K562 (cell line): ENCODE results near the gene MFAP3L. TPM values are rescaled to one million over a fixed set of nuclear protein-coding genes. Genes with fewer than 3 reads are reported as not detected.

ENCODE experiments used
- ATAC-seq: fragments of 200-7000 bp; cut with Tn5 transposase; 3 replicates; pipeline ENCODE4 v1.9.1; 2020; ENCODE audit warnings: moderate library complexity
- BruUV-seq: library from RNA; stranded (reverse); fragments of 400-500 nt; replicated peaks from 2 replicates; lab custom pipeline; 2021; lab: Mats Ljungman, UMichigan
- CTCF ChIA-PET: fragments of 300-600 bp; formaldehyde crosslinking; extraction: SDS; loops from one replicate; lab custom pipeline; 2021; ENCODE audit warnings: low intra/inter-chr PET ratio; lab: Yijun Ruan, JAX
- POLR2A ChIA-PET: fragments of 300-600, 350-650 bp; sonication (Branson Sonifier 250); formaldehyde crosslinking; extraction: SDS; loops from one replicate; lab custom pipeline; 2021; ENCODE audit warnings: antibody characterized with exemption, inconsistent platforms; lab: Yijun Ruan, JAX
- DNase-seq, 4 experiments: peaks; one replicate each; pipeline versions ENCODE4 v3.0.0 to v3.0.0-alpha.2; 2011 to 2018; ENCODE audit warnings: low spot score in 3 of 4, mixed read lengths in 3 of 4; ENCODE audit errors: extremely low read depth in 1 of 4
- FAIRE-seq: peaks from 2 replicates; lab custom pipeline; 2011; peaks lifted over from hg19 to GRCh38; lab: Jason Lieb, UNC
- H2AFZ ChIP-seq: 2 replicates; pipeline ENCODE4 v1.6.0; 2011; ENCODE audit warnings: low read depth, low read length, control low read depth, inconsistent platforms
- H3K27ac ChIP-seq: fragments of 200-600 bp; 3 replicates; pipeline ENCODE4 v1.8.0; 2011; ENCODE audit warnings: low read depth, mild to moderate bottlenecking, control low read depth, inconsistent platforms, low read length, moderate library complexity, mixed read lengths; ENCODE audit errors: extremely low read depth
- H3K27me3 ChIP-seq, 2 experiments: fragments of 300-600 bp in 1 of 2; 2 replicates in 1 of 2; 3 replicates in 1 of 2; pipeline versions ENCODE4 v1.6.0 to v1.8.0; 2011; ENCODE audit warnings: inconsistent platforms in 2 of 2, low read length in 2 of 2, mild to moderate bottlenecking in 1 of 2, mixed read lengths in 1 of 2, moderate library complexity in 1 of 2; ENCODE audit not compliant: control insufficient read depth in 2 of 2, insufficient read depth in 2 of 2
- H3K36me3 ChIP-seq: fragments of 300-600 bp; 3 replicates; pipeline ENCODE4 v1.8.0; 2011; ENCODE audit warnings: mild to moderate bottlenecking, low read length, inconsistent platforms; ENCODE audit not compliant: control insufficient read depth, insufficient read depth
- H3K4me1 ChIP-seq, 2 experiments: fragments of 200-600 bp in 1 of 2; replicated peaks in 1 of 2; 2 replicates in 1 of 2; 3 replicates in 1 of 2; pipeline versions ENCODE4 v1.5.1 to v1.8.0; 2011; ENCODE audit warnings: inconsistent platforms in 2 of 2, low read length in 2 of 2, mild to moderate bottlenecking in 1 of 2, mixed read lengths in 1 of 2, moderate library complexity in 1 of 2; ENCODE audit not compliant: control insufficient read depth in 2 of 2, insufficient read depth in 2 of 2
- H3K4me2 ChIP-seq: 2 replicates; pipeline ENCODE4 v1.6.1; 2011; ENCODE audit warnings: low read length, control low read depth, inconsistent platforms, mixed read lengths; ENCODE audit not compliant: insufficient read depth
- H3K4me3 ChIP-seq: fragments of 200-600 bp; sonication (generic), shearing (Covaris generic); 2 replicates; pipeline ENCODE4 v1.5.1; 2016; ENCODE audit warnings: control low read depth, inconsistent platforms
- H3K79me2 ChIP-seq: fragments of 200-600 bp; 3 replicates; pipeline ENCODE4 v1.8.0; 2011; ENCODE audit warnings: low read length, inconsistent platforms; ENCODE audit not compliant: control insufficient read depth, insufficient read depth
- H3K9ac ChIP-seq, 2 experiments: 2 replicates each; pipeline versions ENCODE4 v1.6.0 to v1.6.1; 2011; ENCODE audit warnings: low read depth in 2 of 2, low read length in 2 of 2, control low read depth in 1 of 2, inconsistent platforms in 1 of 2, mild to moderate bottlenecking in 1 of 2, mixed read lengths in 1 of 2; ENCODE audit not compliant: insufficient read depth in 1 of 2
- H3K9me1 ChIP-seq: one replicate; pipeline ENCODE4 v1.6.0; 2011; ENCODE audit warnings: inconsistent platforms, mild to moderate bottlenecking, low read length, moderate library complexity; ENCODE audit not compliant: control insufficient read depth, insufficient read depth
- H3K9me3 ChIP-seq: replicated peaks from 2 replicates; pipeline ENCODE4 v1.5.1; 2011; ENCODE audit warnings: low read depth, low read length, inconsistent platforms; ENCODE audit not compliant: control insufficient read depth, insufficient read depth
- H4K20me1 ChIP-seq: replicated peaks from 2 replicates; pipeline ENCODE4 v1.6.1; 2011; ENCODE audit warnings: low read length, inconsistent platforms, mixed read lengths; ENCODE audit not compliant: control insufficient read depth, insufficient read depth
- CBFA2T2 ChIP-seq: fragments of 450-650 bp; conservative IDR thresholded peaks from 2 replicates; pipeline ENCODE4 v1.6.1; 2017; ENCODE audit warnings: mild to moderate bottlenecking
- GATAD2A ChIP-seq: fragments of 450-650 bp; IDR thresholded peaks from 2 replicates; pipeline ENCODE4 v1.6.1; 2017
- HLTF ChIP-seq: fragments of 450-650 bp; IDR thresholded peaks from 2 replicates; pipeline ENCODE4 v1.6.1; 2016
- HOXB6 ChIP-seq: fragments of 250-450 bp; sonication (Bioruptor Pico); IDR thresholded peaks from 2 replicates; pipeline ENCODE4 v1.5.1; 2022; ENCODE audit warnings: mild to moderate bottlenecking, borderline replicate concordance
- MAFK ChIP-seq: IDR thresholded peaks from 2 replicates; pipeline ENCODE4 v1.6.1; 2011; ENCODE audit warnings: low read length, improper control_type of control experiment
- RAD51 ChIP-seq: fragments of 450-650 bp; IDR thresholded peaks from 2 replicates; pipeline ENCODE4 v1.7.1; 2016; ENCODE audit warnings: low read depth, mild to moderate bottlenecking, borderline replicate concordance
- WGBS: fragments of 100-300 bp; shearing (Covaris generic); methylation state at CpG from one replicate; pipeline ENCODE4 v1.1.6; 2016; ENCODE audit warnings: low coverage, mixed read lengths; ENCODE audit not compliant: insufficient coverage; ENCODE audit errors: missing lambda C conversion rate; 5-methylcytosine and 5-hydroxymethylcytosine counted together
- in situ Hi-C: fragments of 300-500 bp; cut with MboI; formaldehyde crosslinking; loops from 4 replicates; pipeline ENCODE4 v1.15.0; 2018; ENCODE audit warnings: inconsistent platforms, mixed read lengths
- intact Hi-C: fragments of 100-400 bp; cut with micrococcal nuclease; formaldehyde crosslinking; loops from 2 replicates; pipeline ENCODE4 v1.14.2; 2022
- polyA plus RNA-seq, 8 experiments: library from polyadenylated mRNA; depleted of rRNA in 4 of 8; stranded (reverse) in 5 of 8; unstranded in 3 of 8; fragments of >200 nt; fragmentation: Nextera tagmentation in 2 of 8; fragmentation: Illumina TruSeq in 1 of 8; extraction: Ambion mirVana in 2 of 8; extraction: Trizol in 1 of 8; gene quantifications; 2 replicates each; pipeline versions ENCODE4 v1.2.1 to v1.2.3, GENCODE V29; 2011 to 2014; ENCODE audit warnings: inconsistent platforms in 1 of 8, missing spikeins in 1 of 8
- total RNA-seq, 7 experiments: library from RNA; depleted of rRNA in 6 of 7; stranded (reverse); fragments of >200 nt in 6 of 7; fragmentation: Illumina TruSeq in 2 of 7; extraction: Trizol in 2 of 7; gene quantifications; 2 replicates each; pipeline versions ENCODE4 v1.2.1 to v1.2.3, GENCODE V29; 2011 to 2021; ENCODE audit warnings: low replicate concordance in 1 of 7
- TF ChIP-seq, protein P1 (sequence below): fragments of 250-450 bp; sonication (Bioruptor Pico); IDR thresholded peaks from 2 replicates; pipeline ENCODE4 v1.4.0; 2020; ENCODE audit warnings: mild to moderate bottlenecking
- TF ChIP-seq, protein P2 (sequence below): sonication (generic); formaldehyde crosslinking; IDR thresholded peaks from 2 replicates; pipeline ENCODE4 v1.5.0; 2020; ENCODE audit warnings: missing genetic modification reagents
- TF ChIP-seq, protein P3 (sequence below): fragments of 450-650 bp; formaldehyde crosslinking; IDR thresholded peaks from 2 replicates; pipeline ENCODE4 v1.4.0; 2020; ENCODE audit warnings: mild to moderate bottlenecking, mixed read lengths

MFAP3L gene
- total and polyA plus RNA-seq, 9 of the 15 experiments (the other 6 are each of a cell fraction or from before 2014, with no cell fraction given) = 0.06 to 0.25 (median 0.20) TPM; not detected in 3

- TF ChIP-seq, protein P1, sequence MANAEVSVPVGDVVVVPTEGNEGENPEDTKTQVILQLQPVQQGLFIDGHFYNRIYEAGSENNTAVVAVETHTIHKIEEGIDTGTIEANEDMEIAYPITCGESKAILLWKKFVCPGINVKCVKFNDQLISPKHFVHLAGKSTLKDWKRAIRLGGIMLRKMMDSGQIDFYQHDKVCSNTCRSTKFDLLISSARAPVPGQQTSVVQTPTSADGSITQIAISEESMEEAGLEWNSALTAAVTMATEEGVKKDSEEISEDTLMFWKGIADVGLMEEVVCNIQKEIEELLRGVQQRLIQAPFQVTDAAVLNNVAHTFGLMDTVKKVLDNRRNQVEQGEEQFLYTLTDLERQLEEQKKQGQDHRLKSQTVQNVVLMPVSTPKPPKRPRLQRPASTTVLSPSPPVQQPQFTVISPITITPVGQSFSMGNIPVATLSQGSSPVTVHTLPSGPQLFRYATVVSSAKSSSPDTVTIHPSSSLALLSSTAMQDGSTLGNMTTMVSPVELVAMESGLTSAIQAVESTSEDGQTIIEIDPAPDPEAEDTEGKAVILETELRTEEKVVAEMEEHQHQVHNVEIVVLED = no peak
- no peak for TF ChIP-seq MAFK
- TF ChIP-seq HLTF = no peak
Observed at GRCh38 chr4:170038769-170039168, 12.6 kb upstream of the MFAP3L start (continued).

- 0% methylated on average over 7 of the region's 7 CpGs for whole genome bisulfite sequencing
- no peak for TF ChIP-seq HOXB6 (CRISPR knock-in tag)
- TF ChIP-seq, protein P2, sequence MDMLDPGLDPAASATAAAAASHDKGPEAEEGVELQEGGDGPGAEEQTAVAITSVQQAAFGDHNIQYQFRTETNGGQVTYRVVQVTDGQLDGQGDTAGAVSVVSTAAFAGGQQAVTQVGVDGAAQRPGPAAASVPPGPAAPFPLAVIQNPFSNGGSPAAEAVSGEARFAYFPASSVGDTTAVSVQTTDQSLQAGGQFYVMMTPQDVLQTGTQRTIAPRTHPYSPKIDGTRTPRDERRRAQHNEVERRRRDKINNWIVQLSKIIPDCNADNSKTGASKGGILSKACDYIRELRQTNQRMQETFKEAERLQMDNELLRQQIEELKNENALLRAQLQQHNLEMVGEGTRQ (CRISPR knock-in tag) = 0 out of 2 replicates have a peak, but pooled peaks have one; percentile 30
- TF ChIP-seq RAD51 = peak; percentile 56; the same call in 1 of the 2 replicates
- TF ChIP-seq GATAD2A = no peak
- peak; percentile 44; the same call in 1 of the 2 replicates for TF ChIP-seq CBFA2T2
- TF ChIP-seq, protein P3, sequence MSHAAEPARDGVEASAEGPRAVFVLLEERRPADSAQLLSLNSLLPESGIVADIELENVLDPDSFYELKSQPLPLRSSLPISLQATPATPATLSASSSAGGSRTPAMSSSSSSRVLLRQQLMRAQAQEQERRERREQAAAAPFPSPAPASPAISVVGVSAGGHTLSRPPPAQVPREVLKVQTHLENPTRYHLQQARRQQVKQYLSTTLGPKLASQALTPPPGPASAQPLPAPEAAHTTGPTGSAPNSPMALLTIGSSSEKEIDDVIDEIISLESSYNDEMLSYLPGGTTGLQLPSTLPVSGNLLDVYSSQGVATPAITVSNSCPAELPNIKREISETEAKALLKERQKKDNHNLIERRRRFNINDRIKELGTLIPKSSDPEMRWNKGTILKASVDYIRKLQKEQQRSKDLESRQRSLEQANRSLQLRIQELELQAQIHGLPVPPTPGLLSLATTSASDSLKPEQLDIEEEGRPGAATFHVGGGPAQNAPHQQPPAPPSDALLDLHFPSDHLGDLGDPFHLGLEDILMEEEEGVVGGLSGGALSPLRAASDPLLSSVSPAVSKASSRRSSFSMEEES (CRISPR knock-in tag) = peak; percentile 88
- TF ChIP-seq, all 486 proteins: peak for 4
- in situ Hi-C loops = loop anchor here (25.0 kb wide), 1 partner anchor 426 kb away; the partner anchor contains the start of genes CLCN3 and NEK1
Observed at GRCh38 chr4:170038232-170038631, 12.0 kb upstream of the MFAP3L start.

More at GRCh38 chr4:170038232-170038631, 12.0 kb upstream of the MFAP3L start:
- Histone ChIP-seq H3K9me3 (no peaks in the 10 kb centered on the region), H4K20me1 (no peaks in the 10 kb centered on the region; the same call in 1 of the 2 replicates), H3K9me1 (no peaks in the 10 kb centered on the region), H3K4me1 (no peaks in the 10 kb centered on the region), H3K9ac (no peak overlapping the region), H2AFZ (no peak overlapping the region), H3K36me3 (no peaks in the 10 kb centered on the region), H3K79me2 (no peaks in the 10 kb centered on the region), H3K27me3 (no peaks in the 10 kb centered on the region; a peak in 2 of 5 replicates), H3K4me2 (no peak overlapping the region), H3K4me3 (no peak overlapping the region), H3K27ac (no peak overlapping the region)
- intact Hi-C loops = no loop called here
- ATAC-seq = no peak
- BruUV-seq = no TSS peak
- POLR2A ChIA-PET = no interaction called here
- no peak for DNase-seq
- CTCF ChIA-PET = no interaction called here
- no peak for FAIRE-seq
